Keratinocyte (primary cell): ENCODE data around the gene CLRN3. TPM values are rescaled to one million over a fixed set of nuclear protein-coding genes. Genes with fewer than 3 reads are reported as not detected.

Experiments used
- DNase-seq: peaks from one replicate; pipeline ENCODE4 v3.0.0-alpha.2; 2011; ENCODE audit warnings: low read depth, missing footprints, low spot score
- FAIRE-seq: peaks from 2 replicates; lab custom pipeline; 2011; peaks lifted over from hg19 to GRCh38; lab: Jason Lieb, UNC
- H2AFZ ChIP-seq: 2 replicates; pipeline ENCODE4 v1.6.0; 2012; ENCODE audit warnings: low read length, control low read depth, inconsistent platforms; ENCODE audit not compliant: control insufficient read depth
- H3K27ac ChIP-seq: 2 replicates; pipeline ENCODE4 v1.5.1; 2011; ENCODE audit warnings: low read length; ENCODE audit not compliant: control insufficient read depth, insufficient read depth
- H3K27me3 ChIP-seq: 3 replicates; pipeline ENCODE4 v1.6.0; 2011; ENCODE audit warnings: low read length; ENCODE audit not compliant: control insufficient read depth, insufficient read depth; ENCODE audit errors: extremely low read depth
- H3K36me3 ChIP-seq, 2 experiments: 2 replicates in 1 of 2; 3 replicates in 1 of 2; pipeline ENCODE4 v1.5.1; 2011; ENCODE audit warnings: low read length in 2 of 2, mild to moderate bottlenecking in 1 of 2; ENCODE audit not compliant: control insufficient read depth in 2 of 2, insufficient read depth in 2 of 2; ENCODE audit errors: extremely low read depth in 1 of 2
- H3K4me1 ChIP-seq: 3 replicates; pipeline ENCODE4 v1.5.1; 2011; ENCODE audit warnings: low read length; ENCODE audit not compliant: control insufficient read depth, insufficient read depth; ENCODE audit errors: extremely low read depth
- H3K4me2 ChIP-seq: 3 replicates; pipeline ENCODE4 v1.6.0; 2011; ENCODE audit warnings: low read depth, low read length; ENCODE audit not compliant: control insufficient read depth, insufficient read depth; ENCODE audit errors: extremely low read depth
- H3K4me3 ChIP-seq, 3 experiments: fragments of 200-600 bp in 1 of 3; sonication (generic) in 1 of 3; 2 replicates in 2 of 3; 3 replicates in 1 of 3; pipeline ENCODE4 v1.5.1; 2011 to 2016; ENCODE audit warnings: low read length in 3 of 3, mild to moderate bottlenecking in 3 of 3, control low read depth in 2 of 3, inconsistent platforms in 1 of 3, low read depth in 1 of 3, mixed read lengths in 1 of 3, mixed run types in 1 of 3, moderate library complexity in 1 of 3; ENCODE audit not compliant: control insufficient read depth in 2 of 3, insufficient read depth in 2 of 3; ENCODE audit errors: extremely low read depth in 1 of 3
- H3K79me2 ChIP-seq: 2 replicates; pipeline ENCODE4 v1.6.0; 2012; ENCODE audit warnings: low read length; ENCODE audit not compliant: control insufficient read depth, insufficient read depth
- H3K9ac ChIP-seq: 3 replicates; pipeline ENCODE4 v1.6.0; 2011; ENCODE audit warnings: low read length; ENCODE audit not compliant: control insufficient read depth, insufficient read depth; ENCODE audit errors: extremely low read depth
- H3K9me1 ChIP-seq: 3 replicates; pipeline ENCODE4 v1.6.0; 2011; ENCODE audit warnings: low read length; ENCODE audit not compliant: control insufficient read depth, insufficient read depth; ENCODE audit errors: extremely low read depth
- H3K9me3 ChIP-seq: 2 replicates; pipeline ENCODE4 v1.5.1; 2012; ENCODE audit warnings: low read depth, low read length; ENCODE audit not compliant: control insufficient read depth
- H4K20me1 ChIP-seq: 3 replicates; pipeline ENCODE4 v1.6.0; 2011; ENCODE audit warnings: low read length; ENCODE audit not compliant: control insufficient read depth, insufficient read depth; ENCODE audit errors: extremely low read depth
- EZH2 ChIP-seq: IDR thresholded peaks from one replicate; pipeline ENCODE4 v1.6.1; 2012; ENCODE audit warnings: inconsistent platforms, mild to moderate bottlenecking, low read length, moderate library complexity
- dilution Hi-C: fragments of 300-500 bp; cut with MboI; formaldehyde crosslinking; loops from one replicate; pipeline ENCODE4 v1.7.0; 2020; ENCODE audit warnings: low sequenced_read_pairs; ENCODE audit not compliant: extremely low pct_ligation_motif_present
- polyA plus RNA-seq, 5 experiments: library from polyadenylated mRNA; depleted of rRNA in 3 of 5; stranded (reverse) in 3 of 5; stranded (forward) in 1 of 5; unstranded in 1 of 5; fragments of >200 nt; gene quantifications; 1 replicate in 1 of 5; 2 replicates in 3 of 5; 3 replicates in 1 of 5; pipeline versions ENCODE4 v1.2.1 to v1.2.3, GENCODE V29; 2011 to 2012; ENCODE audit warnings: missing spikeins in 2 of 5, low read depth in 1 of 5, low replicate concordance in 1 of 5
- TF ChIP-seq, protein P1 (sequence below), 3 experiments: IDR thresholded peaks in 1 of 3; conservative IDR thresholded peaks in 1 of 3; optimal IDR thresholded peaks in 1 of 3; 2 replicates in 2 of 3; 3 replicates in 1 of 3; pipeline versions ENCODE3 to v1.5.1; 2011; ENCODE audit warnings: low read length in 3 of 3, mild to moderate bottlenecking in 3 of 3, moderate library complexity in 2 of 3, control low read depth in 1 of 3, inconsistent platforms in 1 of 3; ENCODE audit not compliant: insufficient read depth in 2 of 3; ENCODE audit errors: extremely low read depth in 1 of 3

The CLRN3 gene
- polyA plus RNA-seq, 1 donor (not counting 4 experiments of a cell fraction or from before 2014, with no cell fraction given), result not detected

- no peak for FAIRE-seq
- no peaks in the 10 kb centered on the region for H4K20me1 ChIP-seq
- dilution Hi-C loops, result no loop called here
- no peaks in the 10 kb centered on the region for H3K27me3 ChIP-seq
- H3K4me2 ChIP-seq, result no peak overlapping the region
- H3K4me3 ChIP-seq, result no peak overlapping the region
- H3K4me1 ChIP-seq, result no peaks in the 10 kb centered on the region
- no peak for DNase-seq
- TF ChIP-seq EZH2, result no peak
- TF ChIP-seq, protein P1, sequence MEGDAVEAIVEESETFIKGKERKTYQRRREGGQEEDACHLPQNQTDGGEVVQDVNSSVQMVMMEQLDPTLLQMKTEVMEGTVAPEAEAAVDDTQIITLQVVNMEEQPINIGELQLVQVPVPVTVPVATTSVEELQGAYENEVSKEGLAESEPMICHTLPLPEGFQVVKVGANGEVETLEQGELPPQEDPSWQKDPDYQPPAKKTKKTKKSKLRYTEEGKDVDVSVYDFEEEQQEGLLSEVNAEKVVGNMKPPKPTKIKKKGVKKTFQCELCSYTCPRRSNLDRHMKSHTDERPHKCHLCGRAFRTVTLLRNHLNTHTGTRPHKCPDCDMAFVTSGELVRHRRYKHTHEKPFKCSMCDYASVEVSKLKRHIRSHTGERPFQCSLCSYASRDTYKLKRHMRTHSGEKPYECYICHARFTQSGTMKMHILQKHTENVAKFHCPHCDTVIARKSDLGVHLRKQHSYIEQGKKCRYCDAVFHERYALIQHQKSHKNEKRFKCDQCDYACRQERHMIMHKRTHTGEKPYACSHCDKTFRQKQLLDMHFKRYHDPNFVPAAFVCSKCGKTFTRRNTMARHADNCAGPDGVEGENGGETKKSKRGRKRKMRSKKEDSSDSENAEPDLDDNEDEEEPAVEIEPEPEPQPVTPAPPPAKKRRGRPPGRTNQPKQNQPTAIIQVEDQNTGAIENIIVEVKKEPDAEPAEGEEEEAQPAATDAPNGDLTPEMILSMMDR (optimal IDR thresholded peaks at IDR 0.05 in 1 of 3, IDR thresholded peaks at IDR 0.05 in 1 of 3, conservative IDR thresholded peaks at IDR 0.05 in 1 of 3; ENCODE audit: extremely low read depth in 1 of 3, insufficient read depth in 2 of 3, low read length in 3 of 3), result no peak
- H3K9me3 ChIP-seq, result no peaks in the 10 kb centered on the region
- no peaks in the 10 kb centered on the region for H3K9me1 ChIP-seq
- H2AFZ ChIP-seq, result no peak overlapping the region
- no peaks in the 10 kb centered on the region for H3K36me3 ChIP-seq
- no peak overlapping the region for H3K9ac ChIP-seq
- no peaks in the 10 kb centered on the region for H3K79me2 ChIP-seq
- no peak overlapping the region for H3K27ac ChIP-seq
Measured at GRCh38 chr10:127855976-127856375, 36.8 kb downstream of the CLRN3 start.

GRCh38 chr10:127855591-127855881 is 37.2 kb downstream of the CLRN3 start:
- H3K9me1 ChIP-seq, result no peaks in the 10 kb centered on the region
- H3K27ac ChIP-seq, result no peak overlapping the region
- dilution Hi-C loops, result no loop called here
- H3K9me3 ChIP-seq, result no peaks in the 10 kb centered on the region
- H3K27me3 ChIP-seq, result no peaks in the 10 kb centered on the region
- no peak overlapping the region for H3K9ac ChIP-seq
- H4K20me1 ChIP-seq, result no peaks in the 10 kb centered on the region
- H3K4me3 ChIP-seq, result no peak overlapping the region
- H3K4me1 ChIP-seq, result no peaks in the 10 kb centered on the region
- TF ChIP-seq, protein P1 (optimal IDR thresholded peaks at IDR 0.05 in 1 of 3, IDR thresholded peaks at IDR 0.05 in 1 of 3, conservative IDR thresholded peaks at IDR 0.05 in 1 of 3; ENCODE audit: extremely low read depth in 1 of 3, insufficient read depth in 2 of 3, low read length in 3 of 3), result no peak
- no peak for TF ChIP-seq EZH2
- no peak for DNase-seq
- no peak overlapping the region for H2AFZ ChIP-seq
- H3K36me3 ChIP-seq, result no peaks in the 10 kb centered on the region
- H3K79me2 ChIP-seq, result no peaks in the 10 kb centered on the region
- no peak overlapping the region for H3K4me2 ChIP-seq
- no peak for FAIRE-seq
